Thoracic aorta (tissue), 2 donors: Measurements from ENCODE around the gene HSD17B12. TPM values are rescaled to one million over a fixed set of nuclear protein-coding genes. Genes with fewer than 3 reads are reported as not detected.

Source experiments
- ATAC-seq: fragments of 150-250 bp; one replicate; pipeline ENCODE4 v1.8.0; 2017; ENCODE audit warnings: low read depth; ENCODE audit not compliant: insufficient number of reproducible peaks, low FRiP score
- DNase-seq: peaks from one replicate; pipeline ENCODE4 v3.0.0-alpha.2; 2020; ENCODE audit warnings: low spot score
- H3K27ac ChIP-seq, 2 donors: fragments of 200-600 bp; sonication (generic); 1 replicate in 1 of 2; 2 replicates in 1 of 2; pipeline ENCODE4 v1.5.1; 2016; ENCODE audit warnings: mild to moderate bottlenecking in 2 of 2, moderate library complexity in 2 of 2
- H3K27me3 ChIP-seq: fragments of 200-600 bp; sonication (generic); replicated peaks from 2 replicates; pipeline ENCODE4 v1.6.0; 2016; ENCODE audit warnings: mild to moderate bottlenecking; ENCODE audit not compliant: insufficient read depth
- H3K36me3 ChIP-seq: fragments of 200-600 bp; sonication (generic); one replicate; pipeline ENCODE4 v1.5.1; 2016
- H3K4me1 ChIP-seq, 2 donors: fragments of 200-600 bp; sonication (generic); 1 replicate in 1 of 2; 2 replicates in 1 of 2; pipeline versions ENCODE4 v1.5.1 to v1.6.0; 2016; ENCODE audit warnings: low read depth in 2 of 2, mild to moderate bottlenecking in 1 of 2; ENCODE audit not compliant: control insufficient read depth in 1 of 2
- H3K4me3 ChIP-seq: fragments of 200-600 bp; sonication (generic); 2 replicates; pipeline ENCODE4 v1.5.1; 2016; ENCODE audit warnings: mild to moderate bottlenecking
- H3K9me3 ChIP-seq: fragments of 200-600 bp; sonication (generic); 2 replicates; pipeline ENCODE4 v1.5.1; 2016
- total RNA-seq, 2 donors: library from RNA; depleted of rRNA; stranded (reverse); fragments of >200 nt; gene quantifications; one replicate each; pipeline versions ENCODE4 v1.1.0 to v1.2.3, GENCODE V29; 2016
- TF ChIP-seq, protein P1 (sequence below): fragments of 200-600 bp; sonication (generic); IDR thresholded peaks from one replicate; pipeline ENCODE4 v1.5.1; 2019; ENCODE audit warnings: antibody characterized with exemption

HSD17B12 gene
- total RNA-seq, 2 donors from 2014 or later: 91.7 to 97.4 TPM

DNA sequence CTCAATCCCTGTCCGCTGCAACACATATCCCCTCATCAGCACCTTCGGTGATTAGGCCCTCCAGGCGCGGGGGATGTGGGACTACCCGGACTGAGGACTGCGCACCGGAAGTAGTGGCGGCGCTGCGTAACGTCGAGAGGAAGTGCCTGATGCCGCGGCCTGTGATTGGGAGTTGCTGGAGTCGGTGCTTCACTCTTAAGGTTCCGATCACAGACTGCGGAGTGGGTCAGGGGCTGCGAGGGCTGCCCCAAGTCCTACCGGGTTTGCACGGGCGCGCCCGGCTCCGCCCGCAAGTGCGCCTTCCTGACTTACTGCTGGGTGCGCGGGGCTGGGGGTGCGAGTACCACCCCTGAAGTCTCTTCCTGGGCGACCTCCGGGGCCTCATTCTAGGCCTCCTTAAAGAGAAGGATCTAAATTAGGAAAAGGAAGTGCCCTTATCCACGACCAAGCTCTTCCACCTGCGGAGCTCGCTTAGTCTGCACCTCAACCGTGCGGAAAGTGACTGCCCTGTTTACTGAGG is 200.2 kb downstream of the HSD17B12 start, which contains the start of gene ALKBH3:
TSS of gene ALKBH3 (plus strand) at position 192 of the 520 bp plus-strand sequence. CDS start 1,822 bp downstream, outside the sequence.
- H3K36me3 ChIP-seq: peaks cover 10% of the 10 kb centered on the region
- H3K4me1 ChIP-seq: peaks cover 8 to 18% of the 10 kb centered on the region in 2 donors
- H3K27me3 ChIP-seq: no peaks in the 10 kb centered on the region
- peak within 1 kb of the TSS; percentile 92 for H3K4me3 ChIP-seq
- H3K9me3 ChIP-seq: no peaks in the 10 kb centered on the region
- ATAC-seq: peak; percentile 97
- peak within 1 kb of the TSS; percentile 56 to 61 for H3K27ac ChIP-seq
- DNase-seq: peak; percentile 81
- TF ChIP-seq, protein P1, sequence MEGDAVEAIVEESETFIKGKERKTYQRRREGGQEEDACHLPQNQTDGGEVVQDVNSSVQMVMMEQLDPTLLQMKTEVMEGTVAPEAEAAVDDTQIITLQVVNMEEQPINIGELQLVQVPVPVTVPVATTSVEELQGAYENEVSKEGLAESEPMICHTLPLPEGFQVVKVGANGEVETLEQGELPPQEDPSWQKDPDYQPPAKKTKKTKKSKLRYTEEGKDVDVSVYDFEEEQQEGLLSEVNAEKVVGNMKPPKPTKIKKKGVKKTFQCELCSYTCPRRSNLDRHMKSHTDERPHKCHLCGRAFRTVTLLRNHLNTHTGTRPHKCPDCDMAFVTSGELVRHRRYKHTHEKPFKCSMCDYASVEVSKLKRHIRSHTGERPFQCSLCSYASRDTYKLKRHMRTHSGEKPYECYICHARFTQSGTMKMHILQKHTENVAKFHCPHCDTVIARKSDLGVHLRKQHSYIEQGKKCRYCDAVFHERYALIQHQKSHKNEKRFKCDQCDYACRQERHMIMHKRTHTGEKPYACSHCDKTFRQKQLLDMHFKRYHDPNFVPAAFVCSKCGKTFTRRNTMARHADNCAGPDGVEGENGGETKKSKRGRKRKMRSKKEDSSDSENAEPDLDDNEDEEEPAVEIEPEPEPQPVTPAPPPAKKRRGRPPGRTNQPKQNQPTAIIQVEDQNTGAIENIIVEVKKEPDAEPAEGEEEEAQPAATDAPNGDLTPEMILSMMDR: no peak

DNA sequence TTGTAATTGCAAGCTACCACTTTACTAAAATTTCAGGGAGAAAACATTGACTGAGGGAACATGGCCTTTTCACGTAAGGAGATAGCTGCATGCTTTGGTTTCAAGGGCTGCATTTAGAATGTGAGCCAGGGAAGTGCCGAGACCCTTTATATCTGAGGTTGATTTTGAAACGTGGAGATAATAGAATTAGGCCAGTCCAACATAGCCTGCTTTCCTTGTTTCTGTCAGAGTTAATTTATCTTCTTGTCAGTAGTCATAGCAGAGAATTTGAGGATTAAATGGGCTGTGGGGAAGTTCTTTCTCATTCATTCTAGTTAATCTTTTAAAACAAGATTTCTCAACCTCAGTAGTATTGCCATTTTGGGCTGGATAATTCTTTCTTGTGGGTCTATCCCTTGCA is 212.3 kb downstream of the HSD17B12 start:
- no peak overlapping the region for H3K4me3 ChIP-seq
- TF ChIP-seq, protein P1: no peak
- ATAC-seq (no peak), DNase-seq (no peak)
- H3K27ac ChIP-seq: peak overlapping the region in 1 of 2 donors; percentile 14
- H3K27me3 ChIP-seq: no peaks in the 10 kb centered on the region
- H3K9me3 ChIP-seq: no peaks in the 10 kb centered on the region
- peaks cover 0 to 7% of the 10 kb centered on the region in 2 donors for H3K4me1 ChIP-seq
- peaks cover 35% of the 10 kb centered on the region for H3K36me3 ChIP-seq

DNA sequence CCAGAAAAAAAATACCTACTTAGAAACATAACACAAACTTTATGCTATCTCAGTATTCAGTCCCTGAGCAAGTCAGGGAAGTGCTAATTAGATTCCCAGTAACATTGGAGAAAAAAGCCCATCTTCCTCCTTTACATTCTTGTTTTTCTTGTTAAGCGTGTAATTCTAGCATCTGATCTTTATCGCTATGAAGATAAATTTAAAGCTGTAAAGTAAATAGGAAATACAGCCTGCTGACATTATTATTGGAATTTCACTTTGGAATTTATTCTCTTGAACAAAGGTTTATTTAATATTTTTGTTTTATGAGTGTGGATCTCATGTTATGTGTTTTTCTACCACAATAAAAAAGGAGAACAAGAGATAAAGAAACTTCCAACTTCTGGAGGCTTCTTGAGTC is 214.0 kb downstream of the HSD17B12 start:
- H3K9me3 ChIP-seq: no peaks in the 10 kb centered on the region
- H3K27ac ChIP-seq: no peak overlapping the region
- DNase-seq (no peak), ATAC-seq (no peak)
- no peaks in the 10 kb centered on the region for H3K27me3 ChIP-seq
- peaks cover 47% of the 10 kb centered on the region for H3K36me3 ChIP-seq
- peaks cover 0 to 7% of the 10 kb centered on the region in 2 donors for H3K4me1 ChIP-seq
- H3K4me3 ChIP-seq: no peak overlapping the region
- TF ChIP-seq, protein P1: no peak

DNA sequence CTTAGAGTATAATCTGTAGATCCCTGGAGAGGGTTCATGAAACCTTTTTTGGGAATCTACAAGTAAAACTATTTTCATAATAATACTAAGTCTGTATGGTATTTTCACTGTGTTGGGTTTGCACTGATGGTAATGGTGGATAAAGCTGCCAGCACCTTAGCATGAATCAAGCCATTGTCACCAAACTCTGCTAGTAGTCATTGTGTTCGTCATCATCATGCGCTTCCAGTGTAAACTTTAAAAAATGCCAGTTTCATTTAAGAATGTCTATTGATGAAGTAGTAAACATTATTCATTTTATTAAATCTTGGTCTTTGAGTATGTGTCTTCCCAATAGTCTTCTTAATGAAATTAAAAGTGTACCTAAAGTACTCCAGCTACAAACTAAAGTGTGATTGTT is 215.1 kb downstream of the HSD17B12 start:
- peak overlapping the region in 1 of 2 donors; percentile 21 for H3K27ac ChIP-seq

DNA sequence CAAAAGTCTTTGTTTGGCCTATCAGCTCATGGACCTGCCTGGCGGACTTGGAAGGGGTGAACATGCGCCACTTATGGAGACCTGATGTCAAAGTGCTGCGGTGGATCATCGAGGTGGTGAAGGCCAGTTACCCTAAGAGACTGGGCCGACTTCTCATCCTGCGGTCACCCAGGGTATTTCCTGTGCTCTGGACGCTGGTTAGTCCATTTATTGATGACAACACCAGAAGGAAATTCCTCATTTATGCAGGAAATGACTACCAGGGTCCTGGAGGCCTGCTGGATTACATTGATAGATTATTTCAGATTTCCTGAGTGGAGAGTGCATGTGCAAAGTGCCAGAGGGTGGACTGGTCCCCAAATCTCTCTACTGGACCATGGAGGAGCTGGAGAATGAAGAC is 218.0 kb downstream of the HSD17B12 start:
- no peaks in the 10 kb centered on the region for H3K27me3 ChIP-seq
- TF ChIP-seq, protein P1: no peak
- H3K27ac ChIP-seq: no peak overlapping the region
- ATAC-seq (no peak), DNase-seq (no peak)
- peaks cover 37% of the 10 kb centered on the region for H3K36me3 ChIP-seq
- peaks cover 0 to 7% of the 10 kb centered on the region in 2 donors for H3K4me1 ChIP-seq
- H3K4me3 ChIP-seq: no peak overlapping the region
- no peaks in the 10 kb centered on the region for H3K9me3 ChIP-seq

More for the DNA sequence above, 215.1 kb downstream of the HSD17B12 start:
- Histone ChIP-seq H3K36me3 (peaks cover 44% of the 10 kb centered on the region), H3K4me1 (peaks cover 0 to 7% of the 10 kb centered on the region in 2 donors), H3K9me3 (no peaks in the 10 kb centered on the region), H3K4me3 (no peak overlapping the region), H3K27me3 (no peaks in the 10 kb centered on the region)
- no peak for DNase-seq
- TF ChIP-seq, protein P1: no peak
- peak; percentile 34 for ATAC-seq
